ENCODE data around the gene HSBP1L1. TPM values are rescaled to one million over a fixed set of nuclear protein-coding genes. Genes with fewer than 3 reads are reported as not detected.

The HSBP1L1 gene
- total and polyA plus RNA-seq, 2 of the 13 experiments (the other 11 are each of a cell fraction or from before 2014, with no cell fraction given), result 22.6 to 45.1 TPM

- no peak for TF ChIP-seq ZNF646 (CRISPR knock-in tag; IDR thresholded peaks at IDR 0.05)
- peak; percentile 61 for TF ChIP-seq ZNF143 (CRISPR knock-in tag; IDR thresholded peaks at IDR 0.05)
- TF ChIP-seq ZNF710 (CRISPR knock-in tag; IDR thresholded peaks at IDR 0.05; ENCODE audit: borderline replicate concordance), result peak; percentile 76; the same call in 1 of the 2 replicates
- TF ChIP-seq ZFP82 (CRISPR knock-in tag; IDR thresholded peaks at IDR 0.05; ENCODE audit: borderline replicate concordance), result peak; percentile 34; the same call in 1 of the 2 replicates
- TF ChIP-seq ZNF556 (CRISPR knock-in tag; IDR thresholded peaks at IDR 0.05; ENCODE audit: borderline replicate concordance), result peak; percentile 76
- peak; percentile 84 for TF ChIP-seq CREB1 (IDR thresholded peaks at IDR 0.05)
- no peak for TF ChIP-seq CREB1 (CRISPR knock-in tag; IDR thresholded peaks at IDR 0.05)
- TF ChIP-seq ZNF318 (CRISPR knock-in tag; IDR thresholded peaks at IDR 0.05), result no peak
- TF ChIP-seq ZNF274 (CRISPR knock-in tag; IDR thresholded peaks at IDR 0.05), result peak; percentile 84; the same call in 1 of the 2 replicates
These were observed 24.2 kb downstream of the HSBP1L1 start, which contains the start of gene TXNL4A (continued) for GRCh38 chr18:79988451-79989194.

Data from HepG2 (cell line).